Transverse colon (tissue), 4 donors: ENCODE results near the gene CFAP91. TPM values are rescaled to one million over a fixed set of nuclear protein-coding genes. Genes with fewer than 3 reads are reported as not detected.

Experiments used
- DNase-seq: peaks from one replicate; pipeline ENCODE4 v3.0.0-alpha.2; 2019
- H3K27ac ChIP-seq, 4 donors: fragments of 200-600 bp; sonication (generic); 2 replicates each; pipeline ENCODE4 v1.5.1; 2016 to 2018; ENCODE audit warnings: inconsistent platforms in 4 of 4
- H3K27me3 ChIP-seq: fragments of 200-600 bp; sonication (generic); 2 replicates; pipeline ENCODE4 v1.5.1; 2017; ENCODE audit warnings: inconsistent platforms
- H3K36me3 ChIP-seq, 4 donors: fragments of 200-600 bp; sonication (generic); 2 replicates each; pipeline ENCODE4 v1.5.1; 2017 to 2019; ENCODE audit warnings: inconsistent platforms in 4 of 4
- H3K4me1 ChIP-seq, 4 donors: fragments of 200-600 bp; sonication (generic); 2 replicates each; pipeline ENCODE4 v1.5.1; 2017 to 2020; ENCODE audit warnings: inconsistent platforms in 4 of 4
- H3K4me3 ChIP-seq, 4 donors: fragments of 200-600 bp; sonication (generic); 1 replicate in 1 of 4; 2 replicates in 3 of 4; pipeline versions ENCODE4 v1.5.1 to v1.6.1; 2017 to 2019; ENCODE audit warnings: inconsistent platforms in 4 of 4
- H3K9me3 ChIP-seq, 2 donors: fragments of 200-600 bp; sonication (generic); 2 replicates each; pipeline ENCODE4 v1.5.1; 2017 to 2019; ENCODE audit warnings: inconsistent platforms in 2 of 2
- CTCF ChIP-seq, 5 experiments: fragments of 200-600 bp in 3 of 5; fragments of 450-650 bp in 2 of 5; sonication (generic) in 3 of 5; IDR thresholded peaks; 1 replicate in 2 of 5; 2 replicates in 3 of 5; pipeline ENCODE4 v1.5.1; 2016 to 2017; ENCODE audit warnings: antibody characterized with exemption in 5 of 5, inconsistent platforms in 3 of 5, mild to moderate bottlenecking in 2 of 5, moderate library complexity in 1 of 5
- EP300 ChIP-seq: sonication (generic); formaldehyde crosslinking; IDR thresholded peaks from one replicate; pipeline ENCODE4 v1.6.1; 2017; ENCODE audit warnings: antibody characterized with exemption, low read depth
- POLR2A ChIP-seq: fragments of 450-650 bp; IDR thresholded peaks from one replicate; pipeline ENCODE4 v1.6.1; 2016; ENCODE audit warnings: antibody characterized with exemption, mild to moderate bottlenecking, moderate library complexity
- POLR2AphosphoS5 ChIP-seq, 3 donors: sonication (generic); formaldehyde crosslinking; IDR thresholded peaks; one replicate each; pipeline ENCODE4 v1.6.1; 2016; ENCODE audit warnings: antibody characterized with exemption in 3 of 3
- WGBS, 2 donors: methylation state at CpG; one replicate each; pipeline ENCODE4 v1.1.5; 2018; ENCODE audit warnings: low coverage in 1 of 2; 5-methylcytosine and 5-hydroxymethylcytosine counted together
- in situ Hi-C, 4 donors: fragments of 200-750 bp; cut with MboI; loops; one replicate each; pipeline versions ENCODE4 v1.15.0 to v1.15.1; 2017; ENCODE audit warnings: low sequenced_read_pairs in 3 of 4, low pct_ligation_motif_present in 1 of 4, low pct_unique_long_range_greater_than_20kb in 1 of 4
- intact Hi-C: fragments of 100-400 bp; cut with DNase I; formaldehyde crosslinking; loops from one replicate; pipeline ENCODE4 v1.15.1; 2023; ENCODE audit warnings: low total_unique reads
- total RNA-seq, 4 donors: library from RNA; depleted of rRNA; stranded (reverse); fragments of >200 nt; gene quantifications; one replicate each; pipeline ENCODE4 v1.1.0, GENCODE V29; 2016

The CFAP91 gene
- total RNA-seq, 4 donors from 2014 or later: 1.4 to 5.4 TPM; not detected in 2

- TF ChIP-seq EP300 (no peak), POLR2A (no peak), CTCF (IDR thresholded peaks at IDR 0.05) (no peak), POLR2AphosphoS5 (IDR thresholded peaks at IDR 0.05) (no peak)
- no peak overlapping the region for H3K27ac ChIP-seq
- no peaks in the 10 kb centered on the region for H3K27me3 ChIP-seq
- in situ Hi-C loops (loop anchor here in 3 of 4 donors (25.0 kb wide), 3 partner anchors 168 to 393 kb away; partner anchors contain the start of genes ARHGAP31 (in 1 of the 3) and TIMMDC1 (in 1 of the 3)), intact Hi-C loops (no loop called here)
- H3K36me3 ChIP-seq: peaks cover 0 to 1% (median 0%) of the 10 kb centered on the region in 4 donors
- H3K4me3 ChIP-seq: no peak overlapping the region
- peaks cover 0 to 19% (median 10%) of the 10 kb centered on the region in 4 donors for H3K4me1 ChIP-seq
- H3K9me3 ChIP-seq: no peaks in the 10 kb centered on the region
- no peak for DNase-seq
Measured at GRCh38 chr3:119679874-119680273, 22.9 kb upstream of the CFAP91 start.

- H3K27me3 ChIP-seq: no peaks in the 10 kb centered on the region
- H3K27ac ChIP-seq: no peak overlapping the region
- H3K4me1 ChIP-seq: peaks cover 0 to 11% (median 4%) of the 10 kb centered on the region in 4 donors
- H3K36me3 ChIP-seq: no peaks in the 10 kb centered on the region
- H3K9me3 ChIP-seq: no peaks in the 10 kb centered on the region
- DNase-seq: no peak
- 19 to 44% methylated on average over 1 of the region's 1 CpG for WGBS, 2 donors
- in situ Hi-C loops (loop anchor here in 3 of 4 donors (25.0 kb wide), 3 partner anchors 169 to 394 kb away; partner anchors contain the start of genes ARHGAP31 (in 1 of the 3) and TIMMDC1 (in 1 of the 3)), intact Hi-C loops (no loop called here)
- TF ChIP-seq EP300 (no peak), CTCF (IDR thresholded peaks at IDR 0.05) (peak in 4 of 5 experiments; percentile 25 to 39 (median 32))
- no peak overlapping the region for H3K4me3 ChIP-seq
Measured at GRCh38 chr3:119681279-119681678, 21.5 kb upstream of the CFAP91 start.

GRCh38 chr3:119683421-119683820 lies 19.4 kb upstream of the CFAP91 start:
- in situ Hi-C loops: loop anchor here in 3 of 4 donors (25.0 kb wide), 3 partner anchors 171 to 396 kb away; partner anchors contain the start of genes ARHGAP31 (in 1 of the 3) and TIMMDC1 (in 1 of the 3)
- TF ChIP-seq POLR2A (no peak), POLR2AphosphoS5 (IDR thresholded peaks at IDR 0.05) (no peak), CTCF (IDR thresholded peaks at IDR 0.05) (no peak), EP300 (no peak)
- H3K27me3 ChIP-seq: no peaks in the 10 kb centered on the region

GRCh38 chr3:119690043-119690656 lies 12.7 kb upstream of the CFAP91 start:
- no peaks in the 10 kb centered on the region for H3K36me3 ChIP-seq
- no peak for DNase-seq
- no peaks in the 10 kb centered on the region for H3K9me3 ChIP-seq
- H3K27ac ChIP-seq: no peak overlapping the region
- intact Hi-C loops (no loop called here), in situ Hi-C loops (loop anchor here in 3 of 4 donors (25.0 kb wide), 3 partner anchors 178 to 403 kb away; partner anchors contain the start of genes ARHGAP31 (in 1 of the 3) and TIMMDC1 (in 1 of the 3))
- H3K4me3 ChIP-seq: no peak overlapping the region
- WGBS, 2 donors: 55% methylated on average over 4 of the region's 4 CpGs
- TF ChIP-seq CTCF (IDR thresholded peaks at IDR 0.05) (peak in 4 of 5 experiments; percentile 28 to 50 (median 44)), POLR2AphosphoS5 (IDR thresholded peaks at IDR 0.05) (no peak)
- no peaks in the 10 kb centered on the region for H3K4me1 ChIP-seq
- H3K27me3 ChIP-seq: no peaks in the 10 kb centered on the region

More at GRCh38 chr3:119683421-119683820, 19.4 kb upstream of the CFAP91 start:
- WGBS, 2 donors: 40 to 50% methylated on average over 1 of the region's 1 CpG
- Histone ChIP-seq H3K36me3 (no peaks in the 10 kb centered on the region), H3K9me3 (no peaks in the 10 kb centered on the region), H3K4me3 (no peak overlapping the region), H3K27ac (no peak overlapping the region), H3K4me1 (no peaks in the 10 kb centered on the region)
- intact Hi-C loops: no loop called here
- no peak for DNase-seq
